Epithelial cell of proximal tubule (primary cell): ENCODE measurements around the gene PRR5. TPM values are rescaled to one million over a fixed set of nuclear protein-coding genes. Genes with fewer than 3 reads are reported as not detected.
"Not testable (repeated sequence)": the region's sequence is repeated elsewhere in the genome, so short reads cannot be mapped to it uniquely, and the experiment has no call there.

Source experiments
- DNase-seq: peaks from one replicate; pipeline ENCODE4 v3.0.0-alpha.2; 2011; ENCODE audit warnings: low read depth
- H3K4me3 ChIP-seq: 2 replicates; pipeline ENCODE4 v1.5.1; 2011; ENCODE audit warnings: low read depth, mild to moderate bottlenecking, low read length
- CTCF ChIP-seq: conservative IDR thresholded peaks from 2 replicates; pipeline ENCODE4 v1.5.1; 2012; ENCODE audit warnings: low read depth, mild to moderate bottlenecking, low read length
- total RNA-seq: library from RNA; depleted of rRNA; stranded (reverse); fragments of >200 nt; gene quantifications from 2 replicates; pipeline ENCODE4 v1.2.3, GENCODE V29; 2015

The PRR5 gene
- total RNA-seq, result 9.1 and 12.9 TPM in 2 replicates

GRCh38 chr22:44701824-44702478, at the start of gene PRR5:
Gene PRR5 (plus strand): TSS chr22:44702204. CDS start chr22:44702475, 271 bp downstream.
- peak within 1 kb of the TSS; percentile 71 for H3K4me3 ChIP-seq
- no peak for DNase-seq
- TF ChIP-seq CTCF, result no peak

- not testable (repeated sequence) for H3K4me3 ChIP-seq, DNase-seq
These were observed 49.1 kb upstream of the PRR5 start for GRCh38 chr22:44652866-44653265.

- no peak for DNase-seq
- TF ChIP-seq CTCF, result no peak
- no peak overlapping the region for H3K4me3 ChIP-seq
These were observed 43.6 kb upstream of the PRR5 start for GRCh38 chr22:44658311-44658953.

- DNase-seq, result no peak
- H3K4me3 ChIP-seq, result no peak overlapping the region
- TF ChIP-seq CTCF, result no peak
These were observed 42.9 kb upstream of the PRR5 start for GRCh38 chr22:44659140-44659539.

- TF ChIP-seq CTCF, result no peak
- DNase-seq, result no peak
- no peak overlapping the region for H3K4me3 ChIP-seq
These were observed 41.8 kb upstream of the PRR5 start for GRCh38 chr22:44660051-44660830.

- H3K4me3 ChIP-seq, result no peak overlapping the region
- TF ChIP-seq CTCF, result no peak
- DNase-seq, result no peak
These were observed 40.9 kb upstream of the PRR5 start for GRCh38 chr22:44661070-44661469.
